Stimulated activated memory B cell treated with anti-CD40 and anti-IgM and Interleukin-4, amounts not matched to agents 10 μg/mL and 1 μg/mL and 100 μg/mL, for 72 hours (primary cell): ENCODE data around the gene SLC37A1.

Experiments
- ATAC-seq: fragments of 150-1000 bp; cut with Tn5 transposase; 2 replicates; pipeline ENCODE4 v1.10.0; 2021
- H3K27ac Mint-ChIP-seq: one replicate; pipeline ENCODE4 v1.8.0; 2022; ENCODE audit warnings: mild to moderate bottlenecking, mixed read lengths
- H3K27me3 Mint-ChIP-seq: one replicate; pipeline ENCODE4 v1.8.0; 2022; ENCODE audit warnings: mixed read lengths
- H3K36me3 Mint-ChIP-seq: one replicate; pipeline ENCODE4 v1.8.0; 2022; ENCODE audit warnings: mixed read lengths
- H3K4me1 Mint-ChIP-seq: one replicate; pipeline ENCODE4 v1.8.0; 2022; ENCODE audit warnings: mixed read lengths
- H3K4me3 Mint-ChIP-seq: one replicate; pipeline ENCODE4 v1.8.0; 2022; ENCODE audit warnings: mild to moderate bottlenecking, moderate library complexity, mixed read lengths
- H3K9me3 Mint-ChIP-seq: one replicate; pipeline ENCODE4 v1.8.0; 2022; ENCODE audit warnings: mixed read lengths

The SLC37A1 gene

DNA sequence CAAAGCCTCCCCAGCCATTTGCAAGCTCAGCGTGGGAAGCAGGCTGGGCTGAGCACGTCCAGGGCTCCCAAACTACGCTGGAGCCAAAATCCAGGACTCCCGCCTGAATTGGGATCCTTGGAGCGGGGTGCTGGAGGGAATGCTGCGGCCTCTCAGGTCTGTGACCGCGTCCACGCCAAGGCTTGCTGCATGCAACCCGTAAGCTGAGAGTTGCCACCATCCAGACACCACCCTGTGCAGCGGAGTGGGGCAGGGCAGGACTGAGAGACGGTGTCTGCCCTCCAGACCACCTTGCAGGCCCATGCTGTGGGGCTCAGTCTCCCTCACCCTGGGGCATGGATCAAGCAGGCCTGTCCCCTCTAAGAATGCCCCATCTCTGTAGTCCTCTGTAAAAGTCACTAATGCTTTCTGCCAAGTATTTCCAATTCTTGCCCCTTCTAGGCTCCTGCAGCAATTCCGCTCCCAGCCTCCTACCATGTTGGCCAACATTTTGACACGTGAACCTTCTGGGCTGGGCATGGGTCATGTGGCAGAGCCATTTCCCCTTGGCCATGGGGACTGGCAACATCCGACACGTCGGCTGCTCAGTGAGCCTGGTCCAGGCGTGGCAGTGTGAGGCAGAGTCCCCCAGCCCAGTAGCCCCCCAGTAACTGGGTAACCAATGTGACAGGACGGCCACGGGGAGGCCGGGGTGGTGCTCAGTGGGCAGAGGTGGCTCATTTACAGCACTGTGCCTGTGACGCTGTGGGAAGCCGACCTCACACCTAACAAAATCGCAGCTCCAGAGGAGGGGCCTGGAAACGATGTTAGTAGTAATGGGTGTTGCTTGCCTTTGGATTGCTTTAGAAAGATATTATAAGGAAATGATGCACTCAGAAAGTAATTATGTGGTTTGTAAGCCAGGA lies 81.9 kb downstream of the SLC37A1 start:
- no peaks in the 10 kb centered on the region for H3K9me3 Mint-ChIP-seq
- H3K4me1 Mint-ChIP-seq: peaks cover 17% of the 10 kb centered on the region
- H3K4me3 Mint-ChIP-seq: no peak overlapping the region
- peaks cover 79% of the 10 kb centered on the region for H3K27me3 Mint-ChIP-seq
- ATAC-seq: no peak
- H3K36me3 Mint-ChIP-seq: no peaks in the 10 kb centered on the region
- no peak overlapping the region for H3K27ac Mint-ChIP-seq

- Mint-ChIP-seq H3K4me3 (no peak overlapping the region), H3K9me3 (no peaks in the 10 kb centered on the region), H3K4me1 (peaks cover 8% of the 10 kb centered on the region), H3K27ac (no peak overlapping the region), H3K27me3 (peaks cover 90% of the 10 kb centered on the region), H3K36me3 (no peaks in the 10 kb centered on the region)
- ATAC-seq: no peak
These were observed 83.0 kb downstream of the SLC37A1 start for GRCh38 chr21:42596657-42597056.

DNA sequence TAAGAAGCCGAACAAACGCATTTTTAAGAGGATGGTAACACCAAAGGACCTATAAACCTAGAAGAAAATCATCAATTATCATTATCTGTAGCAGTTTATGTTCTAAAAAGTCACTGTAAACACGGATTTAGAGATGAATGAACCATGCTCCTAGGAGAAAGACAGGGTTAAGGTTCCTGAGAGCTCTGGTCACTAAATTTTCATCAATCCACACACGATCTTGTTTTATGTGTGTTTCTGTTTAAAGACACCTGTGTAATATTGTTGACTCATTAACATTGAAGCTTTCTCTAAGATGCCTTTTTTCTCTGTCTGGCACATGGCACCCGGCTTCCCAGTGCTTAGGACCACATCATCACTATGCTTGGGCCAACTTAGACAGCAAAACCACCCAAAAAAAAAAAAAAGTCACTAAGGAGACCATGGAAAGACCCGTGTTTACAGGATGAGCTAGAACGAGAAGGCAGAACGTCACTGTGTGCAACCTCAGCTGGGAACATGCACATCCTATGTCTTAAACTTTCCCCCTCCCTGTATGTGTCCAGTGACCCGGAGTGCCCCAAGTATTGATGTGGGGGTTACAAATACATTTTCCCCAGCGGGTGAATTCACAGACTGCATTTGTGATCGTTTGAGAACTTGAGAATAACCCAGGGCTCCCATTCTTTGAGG lies 84.0 kb downstream of the SLC37A1 start:
- no peak for ATAC-seq

DNA sequence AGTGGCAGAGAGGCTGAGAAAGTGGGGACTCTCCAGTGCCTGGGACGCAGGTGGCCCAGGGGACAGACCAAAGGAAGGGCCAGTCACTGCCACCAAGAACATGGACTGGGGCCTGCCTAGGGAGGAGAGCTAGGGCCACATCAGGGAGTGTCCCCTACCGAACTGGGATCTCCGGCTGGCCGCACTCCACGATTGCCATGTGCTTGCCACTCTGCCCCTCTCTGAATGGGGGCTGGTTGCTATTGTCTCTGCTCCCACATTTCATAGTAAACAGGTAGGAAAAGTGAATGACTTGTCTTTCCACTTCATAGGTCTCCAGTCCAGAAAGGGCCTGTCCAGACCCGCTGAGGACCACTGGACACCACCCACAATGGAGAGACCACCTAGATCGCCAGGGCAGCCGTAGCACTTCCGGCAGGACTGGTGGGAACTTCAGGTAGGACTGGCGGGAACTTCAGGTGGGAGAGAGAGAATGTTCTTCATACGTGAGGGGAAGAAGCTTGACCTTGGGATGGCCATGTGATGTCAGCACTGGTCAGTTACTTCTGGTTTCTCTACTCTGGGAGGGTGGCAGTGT lies 84.6 kb downstream of the SLC37A1 start:
- Mint-ChIP-seq H3K9me3 (no peaks in the 10 kb centered on the region), H3K36me3 (no peaks in the 10 kb centered on the region), H3K27ac (no peak overlapping the region), H3K27me3 (peaks cover 92% of the 10 kb centered on the region), H3K4me1 (no peaks in the 10 kb centered on the region), H3K4me3 (no peak overlapping the region)
- no peak for ATAC-seq

More for the DNA sequence above, 84.0 kb downstream of the SLC37A1 start:
- Mint-ChIP-seq H3K36me3 (no peaks in the 10 kb centered on the region), H3K4me3 (no peak overlapping the region), H3K27me3 (peaks cover 91% of the 10 kb centered on the region), H3K27ac (no peak overlapping the region), H3K4me1 (peaks cover 2% of the 10 kb centered on the region), H3K9me3 (no peaks in the 10 kb centered on the region)

DNA sequence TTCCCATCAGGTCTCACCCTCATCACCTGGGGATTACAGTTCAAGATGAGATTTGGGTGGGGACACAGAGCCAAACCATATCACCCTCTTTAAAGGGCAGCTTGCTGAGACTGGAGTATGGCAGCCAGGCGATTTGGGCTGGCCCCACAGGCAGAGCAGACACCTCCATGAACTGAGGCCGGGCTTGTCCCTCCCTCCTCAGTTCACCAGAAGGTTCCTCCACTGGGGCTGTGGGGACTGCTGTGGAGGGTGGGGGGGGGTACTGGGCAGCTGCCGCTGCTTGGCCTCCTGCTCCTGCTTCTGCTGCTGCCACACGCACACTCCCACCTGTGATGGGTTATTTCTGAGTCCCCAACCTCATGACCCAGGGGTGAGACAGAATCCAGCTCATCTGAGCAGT lies 85.8 kb downstream of the SLC37A1 start:
- H3K27ac Mint-ChIP-seq: no peak overlapping the region
- peaks cover 7% of the 10 kb centered on the region for H3K36me3 Mint-ChIP-seq
- H3K9me3 Mint-ChIP-seq: peaks cover 7% of the 10 kb centered on the region
- peaks cover 95% of the 10 kb centered on the region for H3K27me3 Mint-ChIP-seq
- no peaks in the 10 kb centered on the region for H3K4me1 Mint-ChIP-seq
- no peak for ATAC-seq
- H3K4me3 Mint-ChIP-seq: no peak overlapping the region

- H3K4me3 Mint-ChIP-seq: no peak overlapping the region
- peaks cover 7% of the 10 kb centered on the region for H3K9me3 Mint-ChIP-seq
- H3K36me3 Mint-ChIP-seq: peaks cover 8% of the 10 kb centered on the region
- no peaks in the 10 kb centered on the region for H3K4me1 Mint-ChIP-seq
- peaks cover 92% of the 10 kb centered on the region for H3K27me3 Mint-ChIP-seq
- ATAC-seq: no peak
- no peak overlapping the region for H3K27ac Mint-ChIP-seq
These were observed 86.3 kb downstream of the SLC37A1 start for GRCh38 chr21:42599962-42600361.

DNA sequence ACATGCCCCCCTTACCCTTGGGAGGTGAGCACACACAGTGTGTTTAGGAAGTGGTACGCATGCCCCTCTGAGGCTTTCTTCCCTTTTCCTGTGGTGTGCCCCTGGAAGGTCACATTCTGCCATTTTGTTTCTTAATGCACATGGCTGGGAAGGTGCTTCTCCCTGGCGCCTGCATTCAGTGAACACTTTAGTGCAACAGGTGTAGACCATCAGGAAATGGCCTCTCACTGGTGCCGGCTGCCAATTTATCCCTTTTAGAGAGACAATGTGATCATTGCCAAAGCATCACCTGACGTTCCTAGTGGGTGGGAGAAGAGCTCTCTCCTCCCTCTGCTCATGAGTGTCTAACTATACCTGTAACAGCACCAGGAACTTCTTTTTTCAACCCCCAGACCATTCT lies 88.0 kb downstream of the SLC37A1 start:
- Mint-ChIP-seq H3K36me3 (peaks cover 8% of the 10 kb centered on the region), H3K27me3 (peaks cover 75% of the 10 kb centered on the region), H3K9me3 (peaks cover 12% of the 10 kb centered on the region)

GRCh38 chr21:42607102-42607501 lies 93.5 kb downstream of the SLC37A1 start:
- Mint-ChIP-seq H3K4me3 (no peak overlapping the region), H3K27me3 (peaks cover 31% of the 10 kb centered on the region), H3K9me3 (peaks cover 21% of the 10 kb centered on the region), H3K36me3 (peaks cover 8% of the 10 kb centered on the region), H3K27ac (no peak overlapping the region), H3K4me1 (peaks cover 11% of the 10 kb centered on the region)
- ATAC-seq: no peak

More for the DNA sequence above, 88.0 kb downstream of the SLC37A1 start:
- no peak for ATAC-seq
- no peak overlapping the region for H3K27ac Mint-ChIP-seq
- H3K4me3 Mint-ChIP-seq: no peak overlapping the region
- H3K4me1 Mint-ChIP-seq: no peaks in the 10 kb centered on the region

- Mint-ChIP-seq H3K4me1 (peaks cover 11% of the 10 kb centered on the region), H3K4me3 (no peak overlapping the region), H3K27me3 (peaks cover 26% of the 10 kb centered on the region), H3K27ac (no peak overlapping the region), H3K9me3 (peaks cover 21% of the 10 kb centered on the region), H3K36me3 (peaks cover 8% of the 10 kb centered on the region)
- ATAC-seq: no peak
These were observed 94.0 kb downstream of the SLC37A1 start for GRCh38 chr21:42607525-42608102.

GRCh38 chr21:42608446-42608845 lies 94.8 kb downstream of the SLC37A1 start:
- no peak overlapping the region for H3K27ac Mint-ChIP-seq
- H3K4me1 Mint-ChIP-seq: peaks cover 11% of the 10 kb centered on the region
- H3K4me3 Mint-ChIP-seq: no peak overlapping the region
- peaks cover 8% of the 10 kb centered on the region for H3K36me3 Mint-ChIP-seq
- ATAC-seq: no peak
- peaks cover 20% of the 10 kb centered on the region for H3K27me3 Mint-ChIP-seq
- H3K9me3 Mint-ChIP-seq: peaks cover 21% of the 10 kb centered on the region

DNA sequence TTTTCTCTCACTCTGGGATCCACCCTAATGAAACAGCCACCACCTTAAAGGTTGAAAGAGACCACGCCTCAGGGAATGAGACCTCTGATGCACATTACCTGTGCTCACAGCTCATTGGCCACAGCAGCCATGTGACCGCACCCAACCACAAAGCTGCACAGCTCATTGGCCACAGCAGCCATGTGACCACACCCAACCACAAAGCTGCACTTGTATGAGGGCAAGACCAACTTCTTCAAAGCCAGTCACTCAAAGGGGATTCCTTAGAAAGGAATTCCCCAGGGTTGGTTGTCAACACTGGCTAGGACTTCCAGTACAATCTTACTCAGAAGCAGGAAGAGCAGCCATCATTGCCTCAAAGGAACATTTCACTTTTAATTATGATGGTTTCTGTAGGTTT lies 96.2 kb downstream of the SLC37A1 start:
- Mint-ChIP-seq H3K4me1 (peaks cover 11% of the 10 kb centered on the region), H3K27me3 (peaks cover 9% of the 10 kb centered on the region), H3K4me3 (no peak overlapping the region), H3K9me3 (peaks cover 14% of the 10 kb centered on the region), H3K27ac (no peak overlapping the region), H3K36me3 (no peaks in the 10 kb centered on the region)
- peak; percentile 86 for ATAC-seq

GRCh38 chr21:42611852-42612251 lies 98.2 kb downstream of the SLC37A1 start:
- Mint-ChIP-seq H3K27me3 (peaks cover 9% of the 10 kb centered on the region), H3K4me3 (no peak overlapping the region), H3K4me1 (peaks cover 11% of the 10 kb centered on the region), H3K9me3 (peaks cover 9% of the 10 kb centered on the region), H3K27ac (no peak overlapping the region), H3K36me3 (no peaks in the 10 kb centered on the region)
- no peak for ATAC-seq

- H3K27me3 Mint-ChIP-seq: peaks cover 9% of the 10 kb centered on the region
- H3K4me3 Mint-ChIP-seq: no peak overlapping the region
- H3K36me3 Mint-ChIP-seq: no peaks in the 10 kb centered on the region
- H3K4me1 Mint-ChIP-seq: peaks cover 11% of the 10 kb centered on the region
- no peak overlapping the region for H3K27ac Mint-ChIP-seq
- H3K9me3 Mint-ChIP-seq: peaks cover 9% of the 10 kb centered on the region
- ATAC-seq: no peak
These were observed 98.7 kb downstream of the SLC37A1 start for GRCh38 chr21:42612390-42612789.

DNA sequence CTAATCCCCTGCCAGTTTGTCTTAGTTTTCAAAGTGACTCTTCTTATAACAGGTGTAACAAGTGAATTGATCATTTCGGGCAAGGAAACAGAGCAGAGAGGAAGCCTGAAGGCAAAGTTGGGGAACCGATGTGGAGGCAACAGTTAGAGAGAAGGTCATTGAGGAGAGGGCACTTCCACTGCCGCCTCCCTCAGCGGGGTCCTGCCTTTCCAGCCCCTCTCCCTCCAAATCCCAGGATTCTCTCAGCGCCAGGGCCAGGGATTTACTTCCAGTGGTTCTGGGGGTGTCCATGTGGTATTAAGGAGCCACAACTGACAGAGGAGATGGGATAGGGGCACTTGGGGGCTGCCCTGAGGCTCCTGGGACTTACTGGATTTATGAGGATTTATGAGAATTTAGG lies 100.1 kb downstream of the SLC37A1 start:
- H3K27me3 Mint-ChIP-seq: peaks cover 13% of the 10 kb centered on the region
- ATAC-seq: no peak
- H3K36me3 Mint-ChIP-seq: no peaks in the 10 kb centered on the region
- H3K9me3 Mint-ChIP-seq: peaks cover 9% of the 10 kb centered on the region
- peaks cover 11% of the 10 kb centered on the region for H3K4me1 Mint-ChIP-seq
- no peak overlapping the region for H3K27ac Mint-ChIP-seq
- no peak overlapping the region for H3K4me3 Mint-ChIP-seq

DNA sequence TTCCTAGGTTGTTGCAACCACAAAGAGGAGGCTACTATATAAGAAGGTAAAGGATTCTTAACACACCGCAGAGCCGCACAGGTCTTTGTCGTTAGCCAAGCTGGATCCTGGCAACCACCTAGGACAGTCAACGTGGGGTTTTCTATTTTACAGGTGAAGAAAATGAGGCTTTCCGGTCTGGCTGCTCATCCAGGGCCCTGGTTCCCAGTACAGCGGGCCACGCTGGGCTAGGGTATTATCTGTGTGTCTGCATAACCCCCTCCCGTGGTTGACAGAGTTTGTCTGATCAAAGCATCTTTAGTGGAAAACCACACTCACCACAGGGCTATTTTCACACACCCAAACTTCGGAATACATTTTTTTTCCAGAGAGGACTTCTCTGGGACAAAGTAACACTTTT lies 100.7 kb downstream of the SLC37A1 start:
- H3K9me3 Mint-ChIP-seq: peaks cover 2% of the 10 kb centered on the region
- no peaks in the 10 kb centered on the region for H3K36me3 Mint-ChIP-seq
- no peak for ATAC-seq
- H3K27ac Mint-ChIP-seq: no peak overlapping the region
- peaks cover 17% of the 10 kb centered on the region for H3K27me3 Mint-ChIP-seq
- peaks cover 10% of the 10 kb centered on the region for H3K4me1 Mint-ChIP-seq
- no peak overlapping the region for H3K4me3 Mint-ChIP-seq
